Effector memory CD8-positive, alpha-beta T cell (primary cell): ENCODE results near the gene FPR1.
"Not testable (repeated sequence)": the region's sequence is repeated elsewhere in the genome, so short reads cannot be mapped to it uniquely, and the experiment has no call there.

Source experiments
- ATAC-seq: fragments of 150-1000 bp; cut with Tn5 transposase; replicated peaks from 2 replicates; pipeline ENCODE4 v1.10.0; 2021; ENCODE audit warnings: mild to moderate bottlenecking, moderate library complexity
- DNase-seq, 3 experiments: peaks; one replicate each; pipeline ENCODE4 v3.0.0; 2021
- H3K27ac Mint-ChIP-seq, 2 donors: one replicate each; pipeline ENCODE4 v1.8.0; 2022; ENCODE audit warnings: mild to moderate bottlenecking in 2 of 2, mixed read lengths in 2 of 2, moderate library complexity in 2 of 2
- H3K27me3 Mint-ChIP-seq, 2 donors: one replicate each; pipeline ENCODE4 v1.8.0; 2022; ENCODE audit warnings: mixed read lengths in 2 of 2
- H3K36me3 Mint-ChIP-seq: one replicate; pipeline ENCODE4 v1.8.0; 2022; ENCODE audit warnings: mild to moderate bottlenecking, moderate library complexity, mixed read lengths; ENCODE audit not compliant: insufficient read depth
- H3K4me1 Mint-ChIP-seq, 2 donors: one replicate each; pipeline ENCODE4 v1.8.0; 2022; ENCODE audit warnings: low read depth in 2 of 2, mixed read lengths in 2 of 2
- H3K4me3 Mint-ChIP-seq, 2 donors: one replicate each; pipeline ENCODE4 v1.8.0; 2022; ENCODE audit warnings: mild to moderate bottlenecking in 2 of 2, mixed read lengths in 2 of 2, moderate library complexity in 2 of 2
- H3K9me3 Mint-ChIP-seq, 2 donors: one replicate each; pipeline ENCODE4 v1.8.0; 2022; ENCODE audit warnings: mixed read lengths in 2 of 2

The FPR1 gene

GRCh38 chr19:51739466-51740213 is 12.0 kb downstream of the FPR1 start:
- DNase-seq (no peak), ATAC-seq (no peak)
- H3K4me1 Mint-ChIP-seq, result no peaks in the 10 kb centered on the region
- H3K9me3 Mint-ChIP-seq, result no peaks in the 10 kb centered on the region
- no peaks in the 10 kb centered on the region for H3K36me3 Mint-ChIP-seq
- no peak overlapping the region for H3K27ac Mint-ChIP-seq
- H3K27me3 Mint-ChIP-seq, result peaks cover 12 to 34% of the 10 kb centered on the region in 2 donors
- H3K4me3 Mint-ChIP-seq, result no peak overlapping the region

- H3K4me3 Mint-ChIP-seq, H3K4me1 Mint-ChIP-seq, DNase-seq, ATAC-seq, H3K27ac Mint-ChIP-seq, H3K9me3 Mint-ChIP-seq, H3K36me3 Mint-ChIP-seq: not testable (repeated sequence)
- peaks cover 8 to 34% of the 10 kb centered on the region in 2 donors for H3K27me3 Mint-ChIP-seq
Measured at GRCh38 chr19:51738523-51738922, 13.2 kb downstream of the FPR1 start.

- no peak overlapping the region for H3K27ac Mint-ChIP-seq
- H3K4me1 Mint-ChIP-seq, result no peaks in the 10 kb centered on the region
- H3K36me3 Mint-ChIP-seq, result no peaks in the 10 kb centered on the region
- ATAC-seq, result no peak
- H3K4me3 Mint-ChIP-seq, result no peak overlapping the region
- no peaks in the 10 kb centered on the region for H3K9me3 Mint-ChIP-seq
- peaks cover 3 to 34% of the 10 kb centered on the region in 2 donors for H3K27me3 Mint-ChIP-seq
- DNase-seq, result no peak
Measured at GRCh38 chr19:51737924-51738323, 13.8 kb downstream of the FPR1 start.

GRCh38 chr19:51737389-51737788 is 14.3 kb downstream of the FPR1 start:
- Mint-ChIP-seq H3K9me3 (no peaks in the 10 kb centered on the region), H3K4me1 (no peaks in the 10 kb centered on the region), H3K27ac (no peak overlapping the region), H3K36me3 (no peaks in the 10 kb centered on the region), H3K4me3 (no peak overlapping the region), H3K27me3 (peaks cover 0 to 38% of the 10 kb centered on the region in 2 donors)
- no peak for ATAC-seq
- no peak for DNase-seq

GRCh38 chr19:51735759-51736449 is 15.8 kb downstream of the FPR1 start:
- Mint-ChIP-seq H3K9me3 (peaks cover 0 to under 1% of the 10 kb centered on the region in 2 donors), H3K27me3 (peaks cover 0 to 49% of the 10 kb centered on the region in 2 donors), H3K4me3 (no peak overlapping the region), H3K4me1 (no peaks in the 10 kb centered on the region), H3K36me3 (no peaks in the 10 kb centered on the region), H3K27ac (no peak overlapping the region)
- no peak for DNase-seq
- ATAC-seq, result no peak

- H3K4me3 Mint-ChIP-seq, result no peak overlapping the region
- no peak for DNase-seq
- peaks cover 3 to 45% of the 10 kb centered on the region in 2 donors for H3K27me3 Mint-ChIP-seq
Measured at GRCh38 chr19:51733742-51734522, 17.7 kb downstream of the FPR1 start.

GRCh38 chr19:51729781-51730180 is 21.9 kb downstream of the FPR1 start:
- H3K9me3 Mint-ChIP-seq, result peaks cover 0 to 9% of the 10 kb centered on the region in 2 donors
- ATAC-seq, result no peak
- no peak for DNase-seq
- no peaks in the 10 kb centered on the region for H3K4me1 Mint-ChIP-seq
- no peak overlapping the region for H3K27ac Mint-ChIP-seq
- H3K27me3 Mint-ChIP-seq, result peaks cover 38 to 58% of the 10 kb centered on the region in 2 donors
- H3K4me3 Mint-ChIP-seq, result no peak overlapping the region
- no peaks in the 10 kb centered on the region for H3K36me3 Mint-ChIP-seq

More at GRCh38 chr19:51733742-51734522, 17.7 kb downstream of the FPR1 start:
- Mint-ChIP-seq H3K36me3 (no peaks in the 10 kb centered on the region), H3K27ac (no peak overlapping the region), H3K9me3 (peaks cover 0 to 5% of the 10 kb centered on the region in 2 donors), H3K4me1 (no peaks in the 10 kb centered on the region)
- no peak for ATAC-seq

GRCh38 chr19:51727349-51727880 is 24.3 kb downstream of the FPR1 start:
- no peak for DNase-seq
- Mint-ChIP-seq H3K36me3 (no peaks in the 10 kb centered on the region), H3K4me3 (no peak overlapping the region), H3K9me3 (peaks cover 0 to 9% of the 10 kb centered on the region in 2 donors), H3K27ac (no peak overlapping the region), H3K27me3 (peaks cover 47 to 74% of the 10 kb centered on the region in 2 donors), H3K4me1 (no peaks in the 10 kb centered on the region)
- no peak for ATAC-seq

- peaks cover 0 to 9% of the 10 kb centered on the region in 2 donors for H3K9me3 Mint-ChIP-seq
- H3K36me3 Mint-ChIP-seq, result no peaks in the 10 kb centered on the region
- no peaks in the 10 kb centered on the region for H3K4me1 Mint-ChIP-seq
- peaks cover 49 to 63% of the 10 kb centered on the region in 2 donors for H3K27me3 Mint-ChIP-seq
- ATAC-seq, result no peak
- DNase-seq, result no peak
- H3K27ac Mint-ChIP-seq, result no peak overlapping the region
- no peak overlapping the region for H3K4me3 Mint-ChIP-seq
Measured at GRCh38 chr19:51726049-51726448, 25.6 kb downstream of the FPR1 start.

GRCh38 chr19:51724543-51724942 is 27.1 kb downstream of the FPR1 start:
- DNase-seq (no peak), ATAC-seq (no peak)
- Mint-ChIP-seq H3K4me1 (peaks cover 0 to 2% of the 10 kb centered on the region in 2 donors), H3K27ac (no peak overlapping the region), H3K9me3 (peaks cover 0 to 4% of the 10 kb centered on the region in 2 donors), H3K36me3 (no peaks in the 10 kb centered on the region), H3K27me3 (peaks cover 55 to 71% of the 10 kb centered on the region in 2 donors), H3K4me3 (no peak overlapping the region)

- Mint-ChIP-seq H3K27ac (no peak overlapping the region), H3K36me3 (no peaks in the 10 kb centered on the region), H3K27me3 (peaks cover 53 to 69% of the 10 kb centered on the region in 2 donors), H3K9me3 (peaks cover 0 to 1% of the 10 kb centered on the region in 2 donors), H3K4me1 (peaks cover 0 to 2% of the 10 kb centered on the region in 2 donors), H3K4me3 (no peak overlapping the region)
- ATAC-seq (no peak), DNase-seq (no peak)
Measured at GRCh38 chr19:51722492-51722891, 29.2 kb downstream of the FPR1 start.

- H3K4me3 Mint-ChIP-seq, result no peak overlapping the region
- no peak for DNase-seq
- peaks cover 0 to 2% of the 10 kb centered on the region in 2 donors for H3K4me1 Mint-ChIP-seq
- H3K27ac Mint-ChIP-seq, result no peak overlapping the region
- peaks cover 51 to 67% of the 10 kb centered on the region in 2 donors for H3K27me3 Mint-ChIP-seq
- no peaks in the 10 kb centered on the region for H3K36me3 Mint-ChIP-seq
- no peaks in the 10 kb centered on the region for H3K9me3 Mint-ChIP-seq
- ATAC-seq, result no peak
Measured at GRCh38 chr19:51721905-51722304, 29.8 kb downstream of the FPR1 start.
